Measurements from ENCODE around the gene ISG20L2. TPM values are rescaled to one million over a fixed set of nuclear protein-coding genes. Genes with fewer than 3 reads are reported as not detected.
"Not testable (repeated sequence)": the region's sequence is repeated elsewhere in the genome, so short reads cannot be mapped to it uniquely, and the experiment has no call there.

ISG20L2 gene
- total RNA-seq, 2 experiments from 2014 or later: 69.9 to 78.5 TPM

GRCh38 chr1:156760092-156760795 is 31.7 kb upstream of the ISG20L2 start:
- POLR2A ChIA-PET: interaction anchor here (1.1 kb wide), 1 partner anchor 8 kb away, joined by 3 read pairs; no protein-coding TSS in a partner anchor

GRCh38 chr1:156757572-156758253 is 29.1 kb upstream of the ISG20L2 start:
- CTCF ChIA-PET: interaction anchor here (0.7 to 1.7 kb wide), 4 partner anchors 10 to 156 kb away, joined by 3 to 12 read pairs (median 4); no protein-coding TSS in a partner anchor
- POLR2A ChIA-PET: not testable (repeated sequence)

More at GRCh38 chr1:156760092-156760795, 31.7 kb upstream of the ISG20L2 start:
- CTCF ChIA-PET: interaction anchor here (1.7 to 2.0 kb wide), 2 partner anchors 34 to 54 kb away, joined by 3 to 7 read pairs; no protein-coding TSS in a partner anchor

GRCh38 chr1:156756355-156756754 is 27.8 kb upstream of the ISG20L2 start:
- CTCF ChIA-PET: interaction anchor here (0.6 to 1.7 kb wide), 8 partner anchors 9 to 97 kb away, joined by 3 to 12 read pairs (median 4); partner anchors contain the start of genes ISG20L2 and METTL25B

GRCh38 chr1:156755527-156755950 is 27.0 kb upstream of the ISG20L2 start:
- ChIA-PET POLR2A (interaction anchor here (0.5 kb wide), 1 partner anchor 16 kb away, joined by 6 read pairs; no protein-coding TSS in a partner anchor), CTCF (interaction anchor here (0.6 to 1.7 kb wide), 6 partner anchors 8 to 258 kb away, joined by 3 to 12 read pairs (median 5); partner anchors contain the start of genes ISG20L2 and METTL25B)

More at GRCh38 chr1:156756355-156756754, 27.8 kb upstream of the ISG20L2 start:
- POLR2A ChIA-PET: no interaction called here

- CTCF ChIA-PET: interaction anchor here (1.4 kb wide), 1 partner anchor 28 kb away, joined by 3 read pairs; no protein-coding TSS in a partner anchor
Observed at GRCh38 chr1:156754219-156754618, 25.7 kb upstream of the ISG20L2 start.

GRCh38 chr1:156752843-156753482 is 24.4 kb upstream of the ISG20L2 start:
- ChIA-PET CTCF (interaction anchor here (1.3 to 3.9 kb wide), 4 partner anchors 12 to 25 kb away, joined by 4 to 42 read pairs (median 8); partner anchors contain the start of genes ISG20L2, METTL25B, MRPL24 and PRCC), POLR2A (interaction anchor here (0.6 to 3.3 kb wide), 5 partner anchors 8 to 21 kb away, joined by 3 to 25 read pairs (median 5); partner anchors contain the start of genes MRPL24 and PRCC)

More at GRCh38 chr1:156754219-156754618, 25.7 kb upstream of the ISG20L2 start:
- POLR2A ChIA-PET: no interaction called here

- ChIA-PET POLR2A (interaction anchor here (0.5 to 3.3 kb wide), 12 partner anchors 9 to 58 kb away, joined by 3 to 25 read pairs (median 3); partner anchors contain the start of genes ISG20L2, METTL25B, MRPL24 and PRCC), CTCF (interaction anchor here (0.5 to 3.9 kb wide), 8 partner anchors 11 to 125 kb away, joined by 3 to 42 read pairs (median 4); partner anchors contain the start of genes ISG20L2, METTL25B, MRPL24 and PRCC)
Observed at GRCh38 chr1:156751757-156752481, 23.4 kb upstream of the ISG20L2 start.

- CTCF ChIA-PET: interaction anchor here (1.0 to 3.9 kb wide), 7 partner anchors 10 to 141 kb away, joined by 3 to 42 read pairs (median 4); partner anchors contain the start of genes ISG20L2, METTL25B, MRPL24 and PRCC
Observed at GRCh38 chr1:156751451-156751756, 22.8 kb upstream of the ISG20L2 start, which contains the start of gene HDGF. TSS of gene HDGF (minus strand) at chr1:156751675. CDS start at chr1:156751429, 246 bp downstream.

GRCh38 chr1:156750711-156751450 is 22.3 kb upstream of the ISG20L2 start:
- ChIA-PET CTCF (interaction anchor here (1.0 to 3.9 kb wide), 6 partner anchors 16 to 142 kb away, joined by 3 to 42 read pairs (median 4); partner anchors contain the start of genes ISG20L2, METTL25B and PRCC), POLR2A (interaction anchor here (0.5 to 3.3 kb wide), 8 partner anchors 10 to 1204 kb away, joined by 3 to 25 read pairs (median 4); partner anchors contain the start of genes ISG20L2, METTL25B, MRPL24 and PRCC)

More at GRCh38 chr1:156751451-156751756, 22.8 kb upstream of the ISG20L2 start, which contains the start of gene HDGF:
- POLR2A ChIA-PET: interaction anchor here (0.5 to 3.3 kb wide), 8 partner anchors 10 to 1205 kb away, joined by 3 to 25 read pairs (median 4); partner anchors contain the start of genes ISG20L2, METTL25B, MRPL24 and PRCC

- POLR2A ChIA-PET: interaction anchor here (1.0 to 3.3 kb wide), 5 partner anchors 9 to 22 kb away, joined by 3 to 25 read pairs (median 14); partner anchors contain the start of genes ISG20L2, METTL25B, MRPL24 and PRCC
- CTCF ChIA-PET: interaction anchor here (1.0 to 3.9 kb wide), 3 partner anchors 17 to 143 kb away, joined by 3 to 42 read pairs (median 3); partner anchors contain the start of genes ISG20L2, METTL25B and PRCC
Observed at GRCh38 chr1:156750191-156750672, 21.7 kb upstream of the ISG20L2 start.

GRCh38 chr1:156749419-156750118 is 21.0 kb upstream of the ISG20L2 start:
- ChIA-PET CTCF (interaction anchor here (1.0 to 3.9 kb wide), 2 partner anchors 18 to 22 kb away, joined by 3 to 42 read pairs; partner anchors contain the start of genes ISG20L2, METTL25B and PRCC), POLR2A (interaction anchor here (1.0 to 2.9 kb wide), 3 partner anchors 9 to 21 kb away, joined by 3 to 20 read pairs (median 4); partner anchors contain the start of genes ISG20L2, METTL25B and MRPL24)

- ChIA-PET POLR2A (interaction anchor here (0.5 to 1.5 kb wide), 2 partner anchors 20 to 44 kb away, joined by 3 read pairs; no protein-coding TSS in a partner anchor), CTCF (interaction anchor here (0.6 to 3.9 kb wide), 2 partner anchors 13 to 21 kb away, joined by 3 to 42 read pairs; partner anchors contain the start of genes ISG20L2 and METTL25B)
Observed at GRCh38 chr1:156748670-156749418, 20.3 kb upstream of the ISG20L2 start.

GRCh38 chr1:156747742-156748669 is 19.4 kb upstream of the ISG20L2 start:
- ChIA-PET CTCF (interaction anchor here (0.6 to 1.4 kb wide), 7 partner anchors 8 to 247 kb away, joined by 3 to 5 read pairs (median 4); partner anchors contain the start of genes MEF2D and NTRK1), POLR2A (interaction anchor here (0.5 to 1.0 kb wide), 3 partner anchors 14 to 63 kb away, joined by 3 read pairs; no protein-coding TSS in a partner anchor)

Measured in activated CD8-positive, alpha-beta memory T cell treated with anti-CD3 and anti-CD28 coated beads for 36 hours (primary cell).